OCI-LY3 (cell line): ENCODE measurements around the gene DCLK1.

ENCODE experiments used
- CTCF ChIP-seq: fragments of 200-600, 300-600 bp; sonication (generic); IDR thresholded peaks from 2 replicates; pipeline ENCODE4 v1.5.1; 2014; ENCODE audit warnings: antibody characterized with exemption, low read length, low read depth
- EZH2phosphoT487 ChIP-seq: fragments of 200-600 bp; shearing (Covaris generic); IDR thresholded peaks from 2 replicates; pipeline ENCODE4 v1.6.1; 2018; ENCODE audit warnings: antibody characterized with exemption, mixed run types, low read depth

DNA sequence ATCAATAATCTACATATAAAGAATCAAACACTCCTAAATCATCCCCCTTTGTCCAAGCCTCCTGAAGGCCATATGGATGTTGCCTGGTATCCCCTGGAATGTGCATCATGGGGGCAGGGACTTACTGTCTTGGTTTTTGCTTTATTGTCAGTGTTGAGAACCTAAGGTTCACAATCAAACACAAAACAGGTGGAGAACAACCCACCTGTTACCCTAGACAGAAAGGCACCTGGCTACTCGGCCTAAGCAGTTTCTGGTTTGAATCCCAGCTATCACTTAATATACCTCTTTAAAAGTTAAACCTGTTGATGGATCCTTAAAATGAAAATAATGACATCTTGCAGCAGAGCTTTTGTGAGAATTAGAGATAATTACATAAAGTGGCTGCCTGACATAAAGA lies 68.9 kb downstream of the DCLK1 start:
- TF ChIP-seq CTCF (no peak), EZH2phosphoT487 (no peak)
